ENCODE results near the gene SIX3.

The SIX3 gene

GRCh38 chr2:44943031-44943692 lies 1.7 kb downstream of the SIX3 start:
- TF ChIP-seq CTCF (conservative IDR thresholded peaks at IDR 0.05; ENCODE audit: control insufficient read depth, insufficient read depth, low read depth, low read length) = no peak
- H3K4me3 ChIP-seq (ENCODE audit: control insufficient read depth, low read depth, low read length) = no peak overlapping the region
- no peak for DNase-seq (ENCODE audit: low read depth)

- no peak overlapping the region for H3K4me3 ChIP-seq (ENCODE audit: control insufficient read depth, low read depth, low read length)
- TF ChIP-seq CTCF (conservative IDR thresholded peaks at IDR 0.05; ENCODE audit: control insufficient read depth, insufficient read depth, low read depth, low read length) = no peak
- no peak for DNase-seq (ENCODE audit: low read depth)
Observed at GRCh38 chr2:44943693-44944101, 2.2 kb downstream of the SIX3 start.

GRCh38 chr2:44944102-44944951 lies 2.8 kb downstream of the SIX3 start:
- H3K4me3 ChIP-seq (ENCODE audit: control insufficient read depth, low read depth, low read length) = no peak overlapping the region
- TF ChIP-seq CTCF (conservative IDR thresholded peaks at IDR 0.05; ENCODE audit: control insufficient read depth, insufficient read depth, low read depth, low read length) = no peak
- no peak for DNase-seq (ENCODE audit: low read depth)

GRCh38 chr2:44944952-44945612 lies 3.6 kb downstream of the SIX3 start:
- TF ChIP-seq CTCF (conservative IDR thresholded peaks at IDR 0.05; ENCODE audit: control insufficient read depth, insufficient read depth, low read depth, low read length) = no peak
- no peak for DNase-seq (ENCODE audit: low read depth)
- no peak overlapping the region for H3K4me3 ChIP-seq (ENCODE audit: control insufficient read depth, low read depth, low read length)

- DNase-seq (ENCODE audit: low read depth) = no peak
- H3K4me3 ChIP-seq (ENCODE audit: control insufficient read depth, low read depth, low read length) = no peak overlapping the region
- TF ChIP-seq CTCF (conservative IDR thresholded peaks at IDR 0.05; ENCODE audit: control insufficient read depth, insufficient read depth, low read depth, low read length) = no peak
Observed at GRCh38 chr2:44945676-44946371, 4.3 kb downstream of the SIX3 start.

GRCh38 chr2:44946372-44947027 lies 5.0 kb downstream of the SIX3 start:
- TF ChIP-seq CTCF (conservative IDR thresholded peaks at IDR 0.05; ENCODE audit: control insufficient read depth, insufficient read depth, low read depth, low read length) = no peak

More at GRCh38 chr2:44946372-44947027, 5.0 kb downstream of the SIX3 start:
- DNase-seq (ENCODE audit: low read depth) = no peak
- no peak overlapping the region for H3K4me3 ChIP-seq (ENCODE audit: control insufficient read depth, low read depth, low read length)

Data from fibroblast of mammary gland (primary cell).